NCI-H524 (cell line): ENCODE measurements around the gene FNDC3A.
A peak's percentile ranks its signal among the peaks of the same experiment; 100 is the strongest.

Experiments used
- DNase-seq, 2 experiments: peaks; one replicate each; lab custom pipeline; 2025; lab: John Stamatoyannopoulos, UW

Gene FNDC3A

DNA sequence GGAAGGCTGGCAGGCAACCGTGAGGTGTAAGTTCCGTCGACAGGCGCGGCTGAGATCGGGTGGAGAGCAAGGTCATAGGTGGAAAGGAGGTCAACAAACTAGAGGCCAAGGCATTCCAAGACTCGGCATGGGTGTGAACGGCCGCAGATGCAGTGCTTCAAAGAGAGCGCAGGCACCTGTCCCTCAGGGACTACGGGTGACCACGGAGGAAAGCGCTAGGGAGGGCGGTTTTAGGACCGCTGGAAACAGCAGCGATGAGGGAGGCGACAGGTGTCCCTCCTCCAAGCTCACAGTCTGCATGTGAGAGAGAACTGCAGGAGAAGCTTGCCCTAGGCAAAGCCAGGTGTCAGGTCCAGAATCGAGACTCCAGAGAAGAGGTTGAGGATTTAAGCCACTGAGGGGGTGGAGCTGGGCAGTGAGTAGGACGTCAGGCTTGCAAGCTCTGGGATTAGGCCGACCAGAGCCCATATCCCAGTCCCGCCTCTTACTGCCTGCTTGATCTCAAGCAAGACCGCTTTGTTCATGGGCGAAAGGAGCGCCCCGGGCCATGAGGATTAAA is 242.9 kb downstream of the FNDC3A start:
- DNase-seq, result no peak

DNA sequence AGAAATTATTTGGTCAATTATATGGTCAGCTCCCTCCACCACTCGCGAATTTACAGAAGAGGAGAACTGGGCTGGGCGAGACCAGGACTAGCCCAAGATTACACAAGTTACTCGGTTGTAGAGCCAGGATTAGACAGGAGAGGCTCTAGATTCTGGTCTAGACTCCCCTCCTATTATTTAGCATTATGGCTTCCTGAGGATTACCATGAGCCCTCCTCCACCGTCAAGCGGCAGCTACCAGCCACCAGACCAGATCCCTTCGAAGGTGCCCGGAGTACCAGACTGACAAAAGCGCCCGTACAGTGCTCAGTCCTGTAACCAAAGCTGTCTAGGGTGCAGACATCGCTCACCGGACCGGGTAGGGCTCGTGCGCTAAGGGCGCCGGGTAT is 243.9 kb downstream of the FNDC3A start:
- peak in 1 of 2 experiments; percentile 50 for DNase-seq

DNA sequence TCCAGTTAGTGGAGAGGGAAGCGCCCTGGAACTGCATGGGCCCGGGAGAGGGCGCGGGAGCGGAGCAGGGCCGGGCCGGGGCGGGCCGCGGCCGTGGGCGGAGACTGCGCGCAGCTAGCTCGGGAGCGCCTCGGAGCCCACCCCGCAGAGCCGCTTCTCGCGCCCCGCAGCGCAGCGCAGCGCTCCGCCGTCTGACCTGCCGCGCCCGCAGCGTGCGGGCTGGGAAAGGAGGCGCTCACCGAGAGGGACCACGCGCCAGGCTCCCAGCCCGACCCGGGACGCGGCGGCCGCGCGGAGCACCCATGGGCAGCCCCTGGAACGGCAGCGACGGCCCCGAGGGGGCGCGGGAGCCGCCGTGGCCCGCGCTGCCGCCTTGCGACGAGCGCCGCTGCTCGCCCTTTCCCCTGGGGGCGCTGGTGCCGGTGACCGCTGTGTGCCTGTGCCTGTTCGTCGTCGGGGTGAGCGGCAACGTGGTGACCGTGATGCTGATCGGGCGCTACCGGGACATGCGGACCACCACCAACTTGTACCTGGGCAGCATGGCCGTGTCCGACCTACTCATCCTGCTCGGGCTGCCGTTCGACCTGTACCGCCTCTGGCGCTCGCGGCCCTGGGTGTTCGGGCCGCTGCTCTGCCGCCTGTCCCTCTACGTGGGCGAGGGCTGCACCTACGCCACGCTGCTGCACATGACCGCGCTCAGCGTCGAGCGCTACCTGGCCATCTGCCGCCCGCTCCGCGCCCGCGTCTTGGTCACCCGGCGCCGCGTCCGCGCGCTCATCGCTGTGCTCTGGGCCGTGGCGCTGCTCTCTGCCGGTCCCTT is 244.5 kb downstream of the FNDC3A start, which contains the start of gene MLNR:
Gene MLNR (plus strand): TSS at position 303 of the 820 bp plus-strand sequence. CDS start 0 bp downstream, at position 303.
- DNase-seq, result peak in 1 of 2 experiments; percentile 46

DNA sequence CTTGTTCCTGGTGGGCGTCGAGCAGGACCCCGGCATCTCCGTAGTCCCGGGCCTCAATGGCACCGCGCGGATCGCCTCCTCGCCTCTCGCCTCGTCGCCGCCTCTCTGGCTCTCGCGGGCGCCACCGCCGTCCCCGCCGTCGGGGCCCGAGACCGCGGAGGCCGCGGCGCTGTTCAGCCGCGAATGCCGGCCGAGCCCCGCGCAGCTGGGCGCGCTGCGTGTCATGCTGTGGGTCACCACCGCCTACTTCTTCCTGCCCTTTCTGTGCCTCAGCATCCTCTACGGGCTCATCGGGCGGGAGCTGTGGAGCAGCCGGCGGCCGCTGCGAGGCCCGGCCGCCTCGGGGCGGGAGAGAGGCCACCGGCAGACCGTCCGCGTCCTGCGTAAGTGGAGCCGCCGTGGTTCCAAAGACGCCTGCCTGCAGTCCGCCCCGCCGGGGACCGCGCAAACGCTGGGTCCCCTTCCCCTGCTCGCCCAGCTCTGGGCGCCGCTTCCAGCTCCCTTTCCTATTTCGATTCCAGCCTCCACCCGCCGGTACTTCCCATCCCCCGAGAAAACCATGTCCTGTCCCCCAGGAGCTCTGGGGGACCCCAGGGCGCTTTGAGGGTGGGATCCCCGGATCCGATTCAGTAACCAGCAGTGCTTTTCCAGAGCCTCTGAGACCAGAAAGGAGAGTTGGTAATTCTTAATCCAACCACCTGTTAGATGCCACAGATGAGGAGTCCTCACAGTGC is 245.3 kb downstream of the FNDC3A start:
- DNase-seq, result peak in 1 of 2 experiments; percentile 12

DNA sequence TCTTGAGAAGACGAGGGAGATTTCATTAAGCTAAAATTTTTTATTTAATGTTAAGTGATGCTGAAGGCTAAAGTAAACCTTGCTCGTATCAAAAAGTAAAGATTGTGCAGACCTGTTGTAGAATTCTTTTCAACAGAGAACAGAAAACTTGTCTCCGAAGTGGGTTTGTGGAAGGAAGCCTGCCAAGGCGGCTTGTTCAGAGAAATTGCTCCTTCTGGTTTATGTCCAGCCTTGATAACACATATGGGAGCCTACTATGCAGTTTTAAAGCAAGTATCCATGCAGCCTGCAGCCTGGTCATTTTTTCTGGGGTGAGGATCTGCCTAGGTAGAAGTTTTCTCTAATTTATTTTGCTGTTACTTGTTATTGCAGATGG is 245.9 kb downstream of the FNDC3A start:
- DNase-seq, result no peak

DNA sequence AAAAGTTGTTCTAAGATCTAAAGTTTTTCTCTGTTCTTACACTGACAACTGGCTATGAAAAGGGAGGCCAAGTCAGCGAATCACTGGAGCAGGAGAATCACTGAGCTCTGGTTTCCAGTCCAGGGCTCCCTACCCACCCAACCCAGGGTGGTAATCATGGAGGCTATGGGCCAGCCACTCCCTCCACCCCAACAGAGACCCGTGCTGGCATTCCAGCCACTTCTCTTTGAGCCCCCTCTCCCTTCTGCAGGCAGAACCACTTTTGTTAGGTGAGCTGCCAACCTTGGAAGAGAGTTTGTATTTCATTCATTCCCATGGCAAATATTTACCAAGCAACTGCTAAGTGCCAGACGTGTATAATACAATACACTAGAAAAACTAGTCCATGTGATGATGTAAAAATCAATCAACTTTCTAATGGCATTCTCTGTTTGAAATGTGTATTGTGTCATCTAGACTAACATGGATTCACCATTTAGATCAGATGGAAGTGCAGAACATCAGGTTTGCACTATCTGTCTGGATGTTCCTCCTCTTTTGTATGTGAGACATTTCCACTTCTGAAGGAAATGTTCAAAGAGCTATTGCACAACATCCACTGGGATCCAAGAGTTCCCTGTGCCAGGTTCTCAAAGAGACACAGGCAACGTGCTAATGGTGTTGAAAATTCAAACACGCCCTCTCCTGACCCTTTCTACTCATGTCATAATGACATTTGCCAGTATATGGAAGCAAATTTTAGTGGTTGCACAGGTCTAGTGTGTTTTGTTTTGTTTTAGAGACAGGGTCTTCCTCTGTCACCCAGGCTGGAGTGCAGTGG is 249.7 kb downstream of the FNDC3A start:
- no peak for DNase-seq

DNA sequence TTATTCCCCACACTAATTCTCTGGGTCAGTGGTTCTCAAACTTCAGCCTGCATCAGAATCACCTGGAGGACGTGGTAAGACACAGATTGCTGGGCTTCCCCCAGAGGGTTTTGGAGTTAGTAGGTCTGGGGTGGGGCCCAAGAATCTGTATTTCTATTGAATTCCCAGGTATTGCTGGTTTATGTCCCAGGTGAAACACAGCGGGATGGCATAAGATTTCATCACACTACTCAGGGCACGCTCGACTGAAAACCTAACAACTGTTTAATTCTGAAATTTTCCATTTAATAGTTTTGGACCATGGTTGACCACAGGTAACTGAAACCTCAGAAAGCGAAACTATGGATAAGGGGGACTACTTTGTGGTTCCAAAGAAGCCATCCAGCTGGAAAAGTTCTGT is 250.9 kb downstream of the FNDC3A start:
- no peak for DNase-seq

DNA sequence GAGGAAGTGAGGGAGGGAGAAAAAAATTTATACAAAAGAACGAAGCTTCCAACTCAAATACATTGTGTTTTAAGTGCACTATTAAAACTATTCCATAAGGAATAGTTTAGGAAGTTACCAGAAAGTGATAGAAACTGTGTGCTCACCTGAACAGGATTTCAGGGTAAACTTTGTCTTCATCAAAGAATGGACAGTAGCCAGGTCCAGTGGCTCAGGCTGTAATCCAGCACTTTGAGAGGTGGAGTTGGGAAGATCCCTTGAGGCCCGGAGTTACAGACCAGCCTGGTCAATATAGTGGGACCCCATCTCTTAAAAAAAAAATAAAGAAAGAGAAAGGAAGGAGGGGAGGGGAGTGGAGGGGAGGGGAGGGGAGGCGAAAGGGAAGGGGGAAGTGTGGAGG is 259.0 kb downstream of the FNDC3A start:
- no peak for DNase-seq

DNA sequence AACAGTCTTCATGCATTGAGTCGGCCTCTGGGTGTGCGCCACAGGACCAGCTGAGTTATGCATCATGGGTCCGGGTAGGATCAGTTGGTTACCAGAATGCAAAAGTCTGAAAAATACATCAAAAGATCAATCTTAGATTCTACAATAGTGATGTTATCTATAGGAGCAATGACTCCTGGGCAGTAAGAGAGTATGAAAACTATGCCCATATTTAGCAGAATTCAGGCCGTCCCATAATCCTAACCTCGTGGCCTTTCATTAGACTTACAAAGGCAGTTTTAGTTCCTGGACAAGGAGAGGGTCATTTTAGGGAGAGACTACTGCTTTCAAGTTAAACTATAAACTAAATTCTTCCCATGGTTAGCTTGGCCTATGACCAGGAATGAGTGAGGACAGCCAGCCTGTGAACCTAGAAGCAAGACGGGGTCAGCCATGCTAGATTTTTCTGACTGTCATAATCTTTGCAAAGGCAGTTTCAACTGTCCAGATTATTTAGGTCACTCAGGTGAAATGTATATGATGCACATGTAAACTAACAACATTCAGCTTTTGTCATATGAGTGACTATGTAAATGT is 260.2 kb downstream of the FNDC3A start:
- no peak for DNase-seq

DNA sequence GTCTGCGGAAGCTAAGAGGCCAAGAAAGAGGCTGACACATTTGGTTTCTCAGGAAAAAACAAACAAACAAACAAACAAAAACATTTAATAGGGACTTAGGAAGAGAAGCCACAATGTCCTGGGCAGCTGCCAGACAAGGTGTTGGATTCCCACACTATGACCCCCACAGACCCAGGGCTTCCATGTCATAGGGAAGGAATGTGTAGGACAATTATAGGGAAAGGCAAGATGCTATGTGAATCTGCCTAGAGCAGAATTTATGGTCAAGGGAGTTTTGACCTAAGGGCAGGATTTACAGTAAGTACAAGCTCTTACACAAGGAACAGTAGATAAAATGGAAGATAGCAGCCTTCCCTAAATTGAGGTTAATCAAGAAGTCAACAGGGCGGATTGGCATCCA is 262.9 kb downstream of the FNDC3A start:
- no peak for DNase-seq

DNA sequence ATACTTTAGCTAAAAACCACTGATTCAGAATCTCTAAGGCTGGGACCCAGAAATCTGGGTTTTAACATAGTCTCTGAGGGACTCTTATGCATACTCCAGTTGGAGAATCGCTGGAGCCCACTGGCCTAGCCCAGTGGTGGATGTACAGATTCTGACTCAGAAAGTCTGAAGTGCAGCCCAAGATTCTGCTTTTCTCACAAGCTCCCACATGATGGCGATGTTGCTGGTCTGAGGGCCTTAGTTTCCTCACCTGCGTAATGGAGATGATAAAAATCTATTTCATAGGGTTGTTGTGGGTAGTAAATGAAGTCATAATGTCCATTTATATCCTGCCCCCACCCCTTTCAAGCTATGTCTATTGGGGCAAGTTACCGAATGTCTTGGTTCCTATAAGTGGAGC is 264.3 kb downstream of the FNDC3A start:
- DNase-seq, result peak in 1 of 2 experiments; percentile 7

DNA sequence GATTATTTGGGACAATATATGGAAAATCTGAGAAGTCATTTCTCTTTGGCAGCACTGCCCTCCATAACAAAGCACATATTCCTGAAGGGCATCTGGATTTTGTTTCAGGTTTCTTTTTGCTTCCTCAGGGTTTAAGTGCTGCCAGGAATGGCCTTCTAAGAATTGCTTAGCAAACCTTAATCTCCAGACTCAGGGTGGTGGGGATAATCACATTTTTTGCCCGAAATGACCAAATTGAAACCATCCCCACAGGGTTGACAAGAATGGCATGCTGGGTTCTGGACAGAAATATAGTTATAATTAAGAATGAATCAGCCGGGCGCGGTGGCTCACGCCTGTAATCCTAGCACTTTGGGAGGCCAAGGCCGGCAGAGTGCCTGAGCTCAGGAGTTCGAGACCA is 265.6 kb downstream of the FNDC3A start:
- no peak for DNase-seq

DNA sequence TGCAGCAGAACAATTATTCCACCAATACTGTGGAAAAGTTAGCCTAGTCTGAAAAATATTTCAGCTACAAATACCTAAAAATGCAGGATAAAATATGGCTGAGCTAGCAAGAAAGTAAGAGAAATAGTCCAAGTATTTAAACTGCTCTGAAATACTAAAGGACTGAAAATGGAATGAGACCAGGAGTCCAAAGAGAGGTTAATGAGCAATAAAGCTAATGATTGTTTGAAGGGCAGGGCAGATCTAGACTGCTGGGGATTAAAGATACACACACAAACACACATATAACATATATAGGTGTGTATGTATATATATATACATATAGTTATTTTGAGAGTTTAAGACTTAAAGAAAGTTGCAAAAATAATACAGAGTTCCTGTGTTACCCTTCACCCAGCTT is 269.4 kb downstream of the FNDC3A start:
- no peak for DNase-seq

DNA sequence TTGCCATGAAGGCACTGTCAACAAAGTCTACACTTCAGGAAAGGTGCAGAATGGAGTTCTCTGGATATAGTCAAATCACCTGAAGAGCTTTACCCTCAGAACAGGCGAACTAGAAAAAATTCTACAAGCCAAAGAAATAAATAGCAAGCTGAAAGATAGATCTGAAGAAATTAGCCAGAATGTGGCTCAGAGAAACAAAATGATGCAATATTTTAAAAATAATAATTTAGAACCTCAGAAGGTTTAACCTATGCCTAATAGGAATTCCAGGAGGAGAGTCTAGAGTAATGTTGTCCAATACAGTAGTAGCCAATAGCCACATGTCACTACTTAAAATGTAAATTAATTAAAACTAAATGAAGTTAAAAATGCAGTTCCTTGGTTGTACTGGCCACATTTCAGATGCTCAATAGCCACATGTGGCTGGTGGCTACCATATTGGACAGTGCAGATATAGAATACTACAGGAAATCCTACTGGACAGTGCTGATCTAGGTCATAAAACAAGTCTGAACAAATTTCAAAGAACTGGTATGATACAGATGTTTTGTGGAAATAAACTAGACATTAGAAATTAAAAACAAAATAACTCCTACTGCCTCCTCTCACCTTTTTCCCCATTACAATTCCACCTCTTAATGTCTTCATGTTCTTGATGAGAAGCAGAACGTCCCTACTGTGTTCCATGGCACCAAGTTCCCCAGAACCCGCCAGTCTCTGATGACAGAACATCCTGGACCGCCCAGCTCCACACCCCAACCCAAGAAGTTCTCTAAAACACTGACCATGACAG is 271.3 kb downstream of the FNDC3A start:
- DNase-seq, result no peak

DNA sequence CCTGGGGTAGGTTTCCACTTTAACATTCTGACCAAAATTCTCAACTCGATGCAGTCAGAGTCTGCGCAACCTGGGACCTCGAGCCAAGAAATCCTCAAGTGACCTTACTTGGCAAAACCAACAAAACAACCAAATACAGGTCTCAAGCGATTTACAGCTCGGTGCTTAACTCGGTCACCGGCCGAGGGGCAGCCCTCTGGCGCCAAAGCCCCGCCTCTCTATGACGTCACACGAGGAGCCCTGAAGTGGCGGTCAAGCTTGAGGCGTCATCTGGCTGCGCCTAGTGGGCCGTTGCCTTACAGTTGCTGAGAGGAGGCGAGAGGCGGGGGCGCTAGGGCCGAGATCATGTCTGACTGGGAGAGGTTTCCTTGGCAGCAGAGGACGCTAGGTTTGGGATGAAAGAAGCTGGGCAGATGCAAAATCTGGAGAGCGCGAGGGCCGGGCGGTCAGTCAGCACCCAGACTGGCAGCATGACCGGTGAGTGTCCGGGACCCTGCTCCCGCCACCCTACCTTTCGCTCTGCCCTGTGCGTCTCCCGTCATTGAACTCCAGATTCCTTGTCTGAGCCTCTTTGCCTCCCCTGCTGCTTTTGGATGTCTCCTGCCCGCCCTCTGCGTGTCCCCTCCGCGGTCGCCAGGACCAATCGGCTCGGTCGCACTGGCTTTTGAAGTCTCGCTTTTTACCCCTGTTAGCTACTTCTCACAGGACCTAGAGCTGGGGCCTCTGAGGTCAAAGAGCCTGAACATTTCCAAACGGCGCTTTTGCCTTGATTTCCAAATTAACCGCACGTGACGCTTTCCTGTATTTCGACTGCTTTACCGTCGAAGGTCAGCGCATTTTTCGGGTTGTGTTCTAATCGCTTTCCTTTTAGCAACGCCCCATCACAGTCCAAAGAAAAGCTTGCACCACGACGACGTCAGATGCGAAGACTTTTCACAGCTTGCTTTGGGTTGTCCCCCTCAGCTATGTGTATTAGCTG is 272.2 kb downstream of the FNDC3A start, which contains the start of gene CDADC1:
Gene CDADC1 (plus strand): TSS at position 283 of the 979 bp plus-strand sequence. CDS start 113 bp downstream, at position 396.
- peak; percentile 78 to 91 for DNase-seq

DNA sequence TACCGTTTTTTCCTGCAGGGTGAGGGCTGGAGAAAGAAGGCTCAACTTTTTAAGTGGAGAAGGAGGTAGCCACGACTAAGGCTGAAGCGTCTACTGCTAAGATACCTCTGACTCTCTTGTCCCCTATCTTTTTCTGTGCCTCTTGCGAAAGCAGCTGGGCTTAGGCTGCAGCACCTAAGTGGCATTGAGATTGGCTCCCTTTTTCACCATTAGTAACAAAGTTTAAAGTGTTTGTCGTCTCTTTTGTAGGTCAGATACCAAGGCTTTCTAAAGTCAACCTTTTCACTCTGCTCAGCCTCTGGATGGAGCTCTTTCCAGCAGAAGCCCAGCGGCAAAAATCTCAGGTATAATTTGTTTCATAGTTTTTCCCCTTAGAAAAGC is 272.9 kb downstream of the FNDC3A start:
- no peak for DNase-seq

DNA sequence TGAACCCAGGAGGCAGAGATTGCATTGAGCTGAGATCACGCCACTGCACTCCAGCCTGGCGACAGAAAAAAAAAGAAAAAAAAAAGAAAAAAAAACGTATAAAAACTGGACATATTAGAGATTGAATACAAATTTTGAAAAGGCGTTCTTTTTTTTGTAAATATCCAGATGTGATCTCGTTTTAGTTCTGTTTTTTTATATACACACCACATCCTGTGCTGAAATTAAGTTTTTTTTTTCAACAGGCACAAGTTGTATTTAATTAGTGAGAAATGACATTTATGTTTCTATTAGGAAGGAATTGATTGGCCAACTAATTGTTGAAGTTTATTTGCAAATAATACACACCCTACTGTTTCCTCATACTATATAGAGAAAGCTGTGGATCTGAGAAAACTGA is 275.6 kb downstream of the FNDC3A start:
- DNase-seq, result no peak

DNA sequence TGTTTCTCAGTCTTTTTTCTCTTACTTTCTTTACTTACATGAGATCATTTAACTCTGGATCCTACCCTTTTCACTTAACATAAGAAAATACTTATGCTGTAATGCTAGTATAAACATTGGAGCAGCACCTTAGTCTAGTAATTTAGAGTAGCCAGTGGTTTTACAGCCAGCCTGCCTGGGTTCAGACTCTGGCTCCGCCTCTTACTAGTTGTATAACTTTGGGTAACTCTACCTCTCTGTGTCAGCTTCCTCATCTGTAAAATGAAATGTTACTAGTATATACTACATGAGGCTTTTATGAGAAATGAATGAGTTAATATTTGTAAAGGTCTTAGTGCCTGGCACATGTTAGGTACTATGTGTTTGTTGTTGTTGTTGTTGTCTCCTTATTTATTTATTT is 277.6 kb downstream of the FNDC3A start:
- no peak for DNase-seq

DNA sequence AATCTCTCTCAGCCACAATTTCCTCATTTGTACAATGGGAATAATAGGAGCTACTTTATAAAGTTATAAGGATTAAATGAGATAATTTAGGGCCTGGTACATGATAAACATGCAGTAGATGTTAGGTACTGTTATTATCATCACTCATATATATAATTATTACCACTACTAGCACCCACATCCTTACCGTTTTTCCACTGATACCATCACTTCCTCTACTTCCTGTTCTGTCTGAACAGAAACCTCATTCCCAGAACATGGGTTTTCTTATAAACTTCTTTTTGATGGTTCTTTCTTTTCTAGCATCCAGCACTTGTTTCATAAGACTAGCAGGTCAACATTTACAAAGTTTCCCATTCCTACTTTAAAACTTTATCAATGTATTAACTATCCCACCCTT is 278.3 kb downstream of the FNDC3A start:
- no peak for DNase-seq

DNA sequence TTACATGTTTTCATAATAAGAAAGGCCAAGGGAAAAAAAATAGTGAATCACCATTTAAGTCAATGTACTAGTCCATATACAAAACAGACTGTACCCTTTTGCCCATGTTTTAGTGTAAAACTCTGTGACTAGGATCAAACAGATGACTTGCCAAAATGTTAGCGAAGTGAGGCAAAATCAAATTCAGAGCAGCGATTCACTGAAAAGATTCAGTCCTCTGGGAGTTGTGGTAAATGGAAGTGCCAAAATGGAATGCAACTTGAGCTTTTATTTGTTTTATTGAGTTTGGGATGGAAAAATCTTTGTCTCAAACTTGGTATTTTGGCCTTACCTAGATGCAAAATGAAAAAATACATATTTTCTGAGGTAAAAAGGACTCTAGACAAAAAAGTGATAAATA is 281.1 kb downstream of the FNDC3A start:
- no peak for DNase-seq
